Astrocyte of the cerebellum (primary cell): Measurements from ENCODE around the gene SLC22A17.

Source experiments
- DNase-seq: peaks from one replicate; pipeline ENCODE4 v3.0.0-alpha.2; 2011; ENCODE audit warnings: low read depth
- H3K4me3 ChIP-seq: 2 replicates; pipeline ENCODE4 v1.5.1; 2011; ENCODE audit warnings: mild to moderate bottlenecking, low read depth, low read length, moderate library complexity
- in situ Hi-C: cut with HindIII; loops from 2 replicates; pipeline ENCODE4 v1.10.0; 2017; ENCODE audit warnings: low sequenced_read_pairs
- TF ChIP-seq, protein P1 (sequence below): IDR thresholded peaks from 2 replicates; pipeline ENCODE4 v1.5.1; 2012; ENCODE audit warnings: low read length, low read depth, moderate library complexity, mild to moderate bottlenecking; ENCODE audit errors: missing control alignments

SLC22A17 gene

GRCh38 chr14:23358553-23359166 is 6.0 kb upstream of the SLC22A17 start:
- no peak for DNase-seq
- no peak overlapping the region for H3K4me3 ChIP-seq
- TF ChIP-seq, protein P1, sequence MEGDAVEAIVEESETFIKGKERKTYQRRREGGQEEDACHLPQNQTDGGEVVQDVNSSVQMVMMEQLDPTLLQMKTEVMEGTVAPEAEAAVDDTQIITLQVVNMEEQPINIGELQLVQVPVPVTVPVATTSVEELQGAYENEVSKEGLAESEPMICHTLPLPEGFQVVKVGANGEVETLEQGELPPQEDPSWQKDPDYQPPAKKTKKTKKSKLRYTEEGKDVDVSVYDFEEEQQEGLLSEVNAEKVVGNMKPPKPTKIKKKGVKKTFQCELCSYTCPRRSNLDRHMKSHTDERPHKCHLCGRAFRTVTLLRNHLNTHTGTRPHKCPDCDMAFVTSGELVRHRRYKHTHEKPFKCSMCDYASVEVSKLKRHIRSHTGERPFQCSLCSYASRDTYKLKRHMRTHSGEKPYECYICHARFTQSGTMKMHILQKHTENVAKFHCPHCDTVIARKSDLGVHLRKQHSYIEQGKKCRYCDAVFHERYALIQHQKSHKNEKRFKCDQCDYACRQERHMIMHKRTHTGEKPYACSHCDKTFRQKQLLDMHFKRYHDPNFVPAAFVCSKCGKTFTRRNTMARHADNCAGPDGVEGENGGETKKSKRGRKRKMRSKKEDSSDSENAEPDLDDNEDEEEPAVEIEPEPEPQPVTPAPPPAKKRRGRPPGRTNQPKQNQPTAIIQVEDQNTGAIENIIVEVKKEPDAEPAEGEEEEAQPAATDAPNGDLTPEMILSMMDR: no peak
- in situ Hi-C loops: no loop called here

DNA sequence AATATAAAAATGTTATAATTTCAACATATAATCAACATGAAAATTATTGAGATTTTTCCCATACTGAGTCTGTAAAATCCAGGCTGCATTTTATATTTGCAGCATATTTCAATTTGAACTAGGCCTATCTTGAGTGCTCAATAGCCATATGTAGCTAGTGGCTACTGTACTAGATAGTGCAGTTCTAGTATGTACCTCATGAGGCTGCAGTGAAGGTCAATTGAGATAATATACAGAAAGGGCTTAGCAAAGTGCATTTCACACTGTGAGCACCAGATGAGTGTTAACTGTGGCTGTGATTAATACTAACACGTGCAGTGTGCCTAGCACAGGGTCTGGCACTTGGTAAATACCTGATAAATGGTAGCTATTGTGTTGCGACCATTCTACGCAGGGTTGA is 5.4 kb upstream of the SLC22A17 start:
- DNase-seq: no peak
- TF ChIP-seq, protein P1: no peak
- H3K4me3 ChIP-seq: no peak overlapping the region
- in situ Hi-C loops: no loop called here

DNA sequence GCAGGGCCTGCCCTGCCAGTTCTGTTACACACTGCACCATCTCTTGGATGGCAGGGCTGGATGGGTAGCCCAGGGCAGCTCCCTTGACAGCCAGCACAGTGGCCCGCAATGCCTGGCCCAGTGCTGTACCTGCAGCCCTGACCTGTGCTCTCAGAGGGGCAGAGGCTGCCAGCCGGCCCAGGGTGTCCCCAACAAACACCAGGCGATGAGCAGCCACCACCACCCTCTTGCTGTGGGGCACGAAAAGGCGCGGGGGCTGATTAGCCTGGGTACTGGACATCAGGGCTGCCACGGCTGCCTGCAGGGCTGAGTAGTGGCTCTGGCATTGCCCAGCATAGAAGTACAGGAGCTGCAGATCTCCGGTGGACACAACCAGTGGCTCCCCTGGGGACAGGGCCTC is 4.6 kb upstream of the SLC22A17 start:
- no peak overlapping the region for H3K4me3 ChIP-seq
- TF ChIP-seq, protein P1: no peak
- no peak for DNase-seq
- in situ Hi-C loops: no loop called here

- TF ChIP-seq, protein P1: no peak
- in situ Hi-C loops: no loop called here
- DNase-seq: no peak
- no peak overlapping the region for H3K4me3 ChIP-seq
Observed at GRCh38 chr14:23356662-23357061, 4.0 kb upstream of the SLC22A17 start.

DNA sequence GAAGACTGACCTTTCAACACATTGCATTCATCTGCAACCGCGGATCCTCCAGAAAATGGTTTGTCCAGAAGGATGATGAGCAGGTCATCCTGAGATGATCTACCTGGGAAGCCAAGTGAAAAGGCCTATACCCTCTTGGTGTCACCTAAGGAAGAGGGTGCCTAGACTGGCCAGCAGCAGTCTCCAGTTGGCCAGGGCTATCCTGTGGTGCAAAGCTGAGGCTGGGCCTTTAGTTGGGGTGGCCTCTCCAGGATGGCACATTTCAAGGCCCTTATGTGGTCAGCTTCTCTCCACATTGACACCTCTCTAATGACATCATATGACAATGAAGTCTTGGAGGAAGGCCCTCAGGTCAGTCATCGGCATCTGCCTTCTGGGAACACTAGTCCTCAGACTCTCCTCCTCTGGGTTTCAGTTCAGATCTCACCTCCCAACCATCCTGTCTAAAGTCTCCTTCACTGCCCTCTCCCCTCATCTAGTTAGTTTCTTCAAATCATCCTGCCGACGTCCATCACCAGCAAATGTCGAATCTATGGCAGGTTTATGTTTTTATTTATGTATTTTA is 3.3 kb upstream of the SLC22A17 start:
- in situ Hi-C loops: no loop called here
- DNase-seq: no peak
- no peak overlapping the region for H3K4me3 ChIP-seq
- TF ChIP-seq, protein P1: no peak

- TF ChIP-seq, protein P1: no peak
- no peak overlapping the region for H3K4me3 ChIP-seq
- no peak for DNase-seq
- in situ Hi-C loops: no loop called here
Observed at GRCh38 chr14:23354990-23355389, 2.3 kb upstream of the SLC22A17 start.
